Caki2 (cell line): Measurements from ENCODE around the gene ESPNL. TPM values are rescaled to one million over a fixed set of nuclear protein-coding genes. Genes with fewer than 3 reads are reported as not detected.
"Not testable (repeated sequence)": the region's sequence is repeated elsewhere in the genome, so short reads cannot be mapped to it uniquely, and the experiment has no call there.

Experiments used
- DNase-seq: peaks from one replicate; pipeline ENCODE4 v3.0.0-alpha.2; 2015; ENCODE audit warnings: low read depth
- in situ Hi-C: cut with HindIII; loops from 2 replicates; pipeline ENCODE4 v1.10.0; 2016; ENCODE audit warnings: low sequenced_read_pairs, low pct_unique_long_range_greater_than_20kb, mixed read lengths
- total RNA-seq: library from RNA; depleted of rRNA; stranded (reverse); fragments of >200 nt; shearing (Covaris generic); gene quantifications from 2 replicates; pipeline ENCODE4 v1.2.3, GENCODE V29; 2014; ENCODE audit warnings: low replicate concordance; rRNA removed

ESPNL gene
- total RNA-seq, 1 experiment from 2014 or later, result 0.10 TPM

- no peak for DNase-seq
- in situ Hi-C loops, result no loop called here
These were observed 70.4 kb downstream of the ESPNL start for GRCh38 chr2:238170386-238171071.

- DNase-seq, in situ Hi-C loops: not testable (repeated sequence)
These were observed 70.9 kb downstream of the ESPNL start for GRCh38 chr2:238171072-238171431.

GRCh38 chr2:238171575-238172187 lies 71.5 kb downstream of the ESPNL start:
- in situ Hi-C loops, result no loop called here
- DNase-seq, result no peak

GRCh38 chr2:238172439-238172838 lies 72.3 kb downstream of the ESPNL start:
- in situ Hi-C loops, result no loop called here
- DNase-seq, result no peak

- in situ Hi-C loops, result no loop called here
- DNase-seq, result no peak
These were observed 73.6 kb downstream of the ESPNL start for GRCh38 chr2:238173692-238174091.

GRCh38 chr2:238174291-238174690 lies 74.2 kb downstream of the ESPNL start:
- in situ Hi-C loops, result no loop called here
- DNase-seq, result no peak

- in situ Hi-C loops, result no loop called here
- no peak for DNase-seq
These were observed 74.6 kb downstream of the ESPNL start for GRCh38 chr2:238174701-238175100.

GRCh38 chr2:238176613-238177012 lies 76.5 kb downstream of the ESPNL start:
- in situ Hi-C loops, result no loop called here
- DNase-seq, result no peak

GRCh38 chr2:238180554-238180953 lies 80.4 kb downstream of the ESPNL start:
- in situ Hi-C loops, result no loop called here
- no peak for DNase-seq

GRCh38 chr2:238182362-238182761 lies 82.2 kb downstream of the ESPNL start:
- in situ Hi-C loops, result no loop called here
- DNase-seq, result no peak

Other genes starting within 250 kb of the ESPNL start
- not detected in 2 replicates for gene RAMP1, start 240.7 kb upstream of the ESPNL start, total RNA-seq
- 36.6 and 80.4 TPM in 2 replicates for gene UBE2F, start 133.3 kb upstream of the ESPNL start, total RNA-seq
- 16.7 and 33.8 TPM in 2 replicates for gene SCLY, start 39.3 kb upstream of the ESPNL start, total RNA-seq
- 0.91 and 0.96 TPM in 2 replicates for gene KLHL30, start 38.3 kb downstream of the ESPNL start, total RNA-seq
- gene ERFE, start 58.6 kb downstream of the ESPNL start, total RNA-seq, result 39.5 and 53.4 TPM in 2 replicates
- 28.8 and 29.2 TPM in 2 replicates for gene ILKAP, start 103.4 kb downstream of the ESPNL start, total RNA-seq
- 17.9 and 23.9 TPM in 2 replicates for gene HES6, start 139.7 kb downstream of the ESPNL start, total RNA-seq
- 0.95 and 1.0 TPM in 2 replicates for gene PER2, start 188.3 kb downstream of the ESPNL start, total RNA-seq
- gene TRAF3IP1, start 220.2 kb downstream of the ESPNL start, total RNA-seq, result 2.1 and 6.8 TPM in 2 replicates